Stomach (tissue), 9 donors: ENCODE data around the gene MAPK13. TPM values are rescaled to one million over a fixed set of nuclear protein-coding genes. Genes with fewer than 3 reads are reported as not detected.

ENCODE experiments used
- DNase-seq, 2 donors: peaks; one replicate each; pipeline versions ENCODE4 v3.0.0 to v3.0.0-alpha.2; 2013 to 2019
- H3K27ac ChIP-seq, 5 donors: fragments of 200-600 bp in 4 of 5; sonication (generic) in 4 of 5; one replicate each; pipeline ENCODE4 v1.5.1; 2013 to 2019; ENCODE audit warnings: mild to moderate bottlenecking in 1 of 5, moderate library complexity in 1 of 5
- H3K27me3 ChIP-seq, 3 donors: fragments of 200-600 bp; sonication (generic); one replicate each; pipeline ENCODE4 v1.5.1; 2017 to 2019; ENCODE audit warnings: mixed run types in 1 of 3
- H3K36me3 ChIP-seq, 4 donors: fragments of 200-600 bp; sonication (generic); 1 replicate in 3 of 4; 2 replicates in 1 of 4; pipeline ENCODE4 v1.5.1; 2016 to 2019
- H3K4me1 ChIP-seq, 4 donors: fragments of 200-600 bp; sonication (generic); one replicate each; pipeline ENCODE4 v1.5.1; 2016 to 2019
- H3K4me3 ChIP-seq, 4 donors: fragments of 200-600 bp; sonication (generic) in 3 of 4; one replicate each; pipeline ENCODE4 v1.5.1; 2016 to 2019; ENCODE audit warnings: mild to moderate bottlenecking in 1 of 4
- H3K9me3 ChIP-seq, 4 donors: fragments of 200-600 bp; sonication (generic); one replicate each; pipeline ENCODE4 v1.5.1; 2016 to 2019
- EP300 ChIP-seq: sonication (generic); formaldehyde crosslinking; IDR thresholded peaks from one replicate; pipeline ENCODE4 v1.6.1; 2017; ENCODE audit warnings: antibody characterized with exemption
- POLR2A ChIP-seq, 4 donors: fragments of 450-650 bp; IDR thresholded peaks; one replicate each; pipeline ENCODE4 v1.6.1; 2016; ENCODE audit warnings: antibody characterized with exemption in 4 of 4, control low read depth in 2 of 4, mild to moderate bottlenecking in 1 of 4, moderate library complexity in 1 of 4
- POLR2AphosphoS5 ChIP-seq, 3 donors: sonication (generic); formaldehyde crosslinking; IDR thresholded peaks; one replicate each; pipeline ENCODE4 v1.6.1; 2016; ENCODE audit warnings: antibody characterized with exemption in 3 of 3
- whole genome bisulfite sequencing, 5 donors: extraction: QIAGEN DNeasy Blood & Tissue Kit in 3 of 5; methylation state at CpG; one replicate each; pipeline versions ENCODE4 v1.1.5 to v1.1.7; 2013 to 2018; 5-methylcytosine and 5-hydroxymethylcytosine counted together
- intact Hi-C: fragments of 100-400 bp; cut with DNase I; formaldehyde crosslinking; loops from one replicate; pipeline ENCODE4 v1.15.1; 2023; ENCODE audit warnings: low total_unique reads
- polyA plus RNA-seq, 3 donors: library from polyadenylated mRNA; stranded (reverse); fragments of 200-250 nt; gene quantifications; one replicate each; pipeline ENCODE4 v1.2.3, GENCODE V29; 2013
- total RNA-seq, 5 donors: library from RNA; depleted of rRNA; stranded (reverse); fragments of >200 nt; gene quantifications; one replicate each; pipeline versions ENCODE4 v1.1.0 to v1.2.3, GENCODE V29; 2014 to 2016
- TF ChIP-seq, protein P1 (sequence below), 7 experiments: fragments of 450-650 bp in 4 of 7; fragments of 200-600 bp in 3 of 7; sonication (generic) in 3 of 7; IDR thresholded peaks; one replicate each; pipeline ENCODE4 v1.5.1; 2016 to 2019; ENCODE audit warnings: antibody characterized with exemption in 7 of 7, control low read depth in 2 of 7, mild to moderate bottlenecking in 1 of 7
- donor health status: healthy with polysubstance abuse.
- donor health status: Bipolar disorder and iron deficiency.
- donor health status: healthy.

The MAPK13 gene
- total and polyA plus RNA-seq, 8 donors = 19.8 to 95.9 (median 34.5) TPM

DNA sequence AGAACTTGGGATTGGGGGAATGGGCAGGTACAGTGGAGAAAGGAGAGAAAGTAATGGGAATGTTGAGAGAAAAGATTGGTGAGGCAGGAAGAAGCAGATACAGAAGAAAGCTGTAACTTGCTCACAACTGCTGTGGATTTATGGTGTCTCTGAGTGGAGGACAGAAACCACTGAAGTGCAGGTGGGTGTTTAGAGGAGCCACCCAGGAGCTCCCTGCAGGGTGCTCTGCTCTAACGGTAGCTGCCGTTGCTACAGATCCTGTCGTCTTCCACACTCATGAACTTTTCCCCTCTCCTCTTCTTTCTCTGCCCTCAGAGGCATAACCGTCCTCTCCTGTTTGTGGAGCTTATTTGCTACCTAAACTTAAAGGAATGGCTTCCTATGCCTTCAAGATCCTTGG lies 27.5 kb upstream of the MAPK13 start:
- Histone ChIP-seq H3K27me3 (no peaks in the 10 kb centered on the region), H3K4me1 (peaks cover 0 to 25% (median 14%) of the 10 kb centered on the region in 4 donors), H3K4me3 (no peak overlapping the region), H3K9me3 (no peaks in the 10 kb centered on the region), H3K36me3 (peaks cover 26 to 71% (median 63%) of the 10 kb centered on the region in 4 donors), H3K27ac (no peak overlapping the region)
- intact Hi-C loops = no loop called here
- no peak for DNase-seq
- TF ChIP-seq, protein P1, sequence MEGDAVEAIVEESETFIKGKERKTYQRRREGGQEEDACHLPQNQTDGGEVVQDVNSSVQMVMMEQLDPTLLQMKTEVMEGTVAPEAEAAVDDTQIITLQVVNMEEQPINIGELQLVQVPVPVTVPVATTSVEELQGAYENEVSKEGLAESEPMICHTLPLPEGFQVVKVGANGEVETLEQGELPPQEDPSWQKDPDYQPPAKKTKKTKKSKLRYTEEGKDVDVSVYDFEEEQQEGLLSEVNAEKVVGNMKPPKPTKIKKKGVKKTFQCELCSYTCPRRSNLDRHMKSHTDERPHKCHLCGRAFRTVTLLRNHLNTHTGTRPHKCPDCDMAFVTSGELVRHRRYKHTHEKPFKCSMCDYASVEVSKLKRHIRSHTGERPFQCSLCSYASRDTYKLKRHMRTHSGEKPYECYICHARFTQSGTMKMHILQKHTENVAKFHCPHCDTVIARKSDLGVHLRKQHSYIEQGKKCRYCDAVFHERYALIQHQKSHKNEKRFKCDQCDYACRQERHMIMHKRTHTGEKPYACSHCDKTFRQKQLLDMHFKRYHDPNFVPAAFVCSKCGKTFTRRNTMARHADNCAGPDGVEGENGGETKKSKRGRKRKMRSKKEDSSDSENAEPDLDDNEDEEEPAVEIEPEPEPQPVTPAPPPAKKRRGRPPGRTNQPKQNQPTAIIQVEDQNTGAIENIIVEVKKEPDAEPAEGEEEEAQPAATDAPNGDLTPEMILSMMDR (IDR thresholded peaks at IDR 0.05) = no peak
- 64 to 76% (median 69%) methylated on average over 4 of the region's 4 CpGs for WGBS, 5 donors

DNA sequence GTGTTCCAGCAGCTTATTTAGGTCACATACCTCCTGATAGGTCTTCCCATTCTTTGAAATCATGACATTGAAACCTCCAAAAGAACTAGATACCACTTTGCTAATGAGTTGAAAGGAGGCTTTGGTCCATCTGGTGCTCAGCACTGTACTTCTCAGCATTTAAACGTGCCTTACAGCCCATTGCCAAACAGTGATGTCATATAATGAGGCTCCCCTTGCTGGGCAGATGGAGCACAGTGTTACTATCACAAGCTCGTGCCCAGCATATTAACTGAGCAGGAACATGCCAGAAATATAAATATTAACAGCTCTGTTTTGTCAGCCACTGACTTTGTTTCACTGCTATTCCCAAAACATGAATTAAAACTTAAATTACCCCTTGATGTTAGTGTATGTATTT lies 25.5 kb upstream of the MAPK13 start:
- intact Hi-C loops = no loop called here
- H3K27me3 ChIP-seq = no peaks in the 10 kb centered on the region
- WGBS, 5 donors = 41 to 49% (median 47%) methylated on average over 2 of the region's 2 CpGs
- no peak overlapping the region for H3K27ac ChIP-seq
- peak in 1 of 2 donors; percentile 67 for DNase-seq
- H3K4me1 ChIP-seq = peaks cover 0 to 14% (median 7%) of the 10 kb centered on the region in 4 donors
- TF ChIP-seq POLR2A (IDR thresholded peaks at IDR 0.05) (no peak), EP300 (no peak), POLR2AphosphoS5 (IDR thresholded peaks at IDR 0.05) (no peak)
- TF ChIP-seq, protein P1 (IDR thresholded peaks at IDR 0.05) = no peak
- peaks cover 42 to 90% (median 80%) of the 10 kb centered on the region in 4 donors for H3K36me3 ChIP-seq
- no peaks in the 10 kb centered on the region for H3K9me3 ChIP-seq
- no peak overlapping the region for H3K4me3 ChIP-seq

DNA sequence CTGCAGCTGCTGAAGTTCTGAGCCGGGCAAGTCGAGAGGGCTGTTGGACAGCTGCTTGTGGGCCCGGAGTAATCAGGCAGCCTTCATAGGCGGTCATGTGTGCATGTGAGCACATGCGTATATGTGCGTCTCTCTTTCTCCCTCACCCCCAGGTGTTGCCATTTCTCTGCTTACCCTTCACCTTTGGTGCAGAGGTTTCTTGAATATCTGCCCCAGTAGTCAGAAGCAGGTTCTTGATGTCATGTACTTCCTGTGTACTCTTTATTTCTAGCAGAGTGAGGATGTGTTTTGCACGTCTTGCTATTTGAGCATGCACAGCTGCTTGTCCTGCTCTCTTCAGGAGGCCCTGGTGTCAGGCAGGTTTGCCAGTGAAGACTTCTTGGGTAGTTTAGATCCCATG lies 21.2 kb upstream of the MAPK13 start:
- H3K4me1 ChIP-seq = peaks cover 0 to 10% (median 5%) of the 10 kb centered on the region in 4 donors
- no peak overlapping the region for H3K4me3 ChIP-seq
- intact Hi-C loops = no loop called here
- H3K36me3 ChIP-seq = peaks cover 27 to 86% (median 73%) of the 10 kb centered on the region in 4 donors
- TF ChIP-seq POLR2A (IDR thresholded peaks at IDR 0.05) (no peak), EP300 (no peak), POLR2AphosphoS5 (IDR thresholded peaks at IDR 0.05) (no peak)
- TF ChIP-seq, protein P1 (IDR thresholded peaks at IDR 0.05) = no peak
- H3K27ac ChIP-seq = peak overlapping the region in 1 of 5 donors; percentile 14
- no peaks in the 10 kb centered on the region for H3K27me3 ChIP-seq
- no peaks in the 10 kb centered on the region for H3K9me3 ChIP-seq
- DNase-seq = peak in 1 of 2 donors; percentile 61
- 78 to 85% (median 80%) methylated on average over 7 of the region's 7 CpGs for WGBS, 5 donors

DNA sequence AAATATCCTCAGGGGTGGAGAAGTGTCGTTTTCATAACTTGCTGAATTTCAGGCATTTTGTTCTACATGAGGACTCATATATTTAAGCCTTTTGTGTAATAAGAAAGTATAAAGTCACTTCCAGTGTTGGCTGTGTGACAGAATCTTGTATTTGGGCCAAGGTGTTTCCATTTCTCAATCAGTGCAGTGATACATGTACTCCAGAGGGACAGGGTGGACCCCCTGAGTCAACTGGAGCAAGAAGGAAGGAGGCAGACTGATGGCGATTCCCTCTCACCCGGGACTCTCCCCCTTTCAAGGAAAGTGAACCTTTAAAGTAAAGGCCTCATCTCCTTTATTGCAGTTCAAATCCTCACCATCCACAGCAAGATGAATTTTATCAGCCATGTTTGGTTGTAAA lies 20.3 kb upstream of the MAPK13 start:
- peaks cover 21 to 76% (median 64%) of the 10 kb centered on the region in 4 donors for H3K36me3 ChIP-seq

More for the DNA sequence above, 20.3 kb upstream of the MAPK13 start:
- Histone ChIP-seq H3K27me3 (no peaks in the 10 kb centered on the region), H3K4me3 (no peak overlapping the region), H3K27ac (no peak overlapping the region), H3K9me3 (no peaks in the 10 kb centered on the region), H3K4me1 (peaks cover 0 to 18% (median 7%) of the 10 kb centered on the region in 4 donors)
- TF ChIP-seq POLR2AphosphoS5 (IDR thresholded peaks at IDR 0.05) = no peak
- TF ChIP-seq POLR2A (IDR thresholded peaks at IDR 0.05) = no peak
- TF ChIP-seq, protein P1 (IDR thresholded peaks at IDR 0.05) = no peak
- TF ChIP-seq EP300 = no peak
- intact Hi-C loops = no loop called here
- 86 to 98% (median 89%) methylated on average over 3 of the region's 3 CpGs for WGBS, 5 donors
- DNase-seq = no peak
